Osteoblast (primary cell): ENCODE data around the gene SNRK. TPM values are rescaled to one million over a fixed set of nuclear protein-coding genes. Genes with fewer than 3 reads are reported as not detected.

Experiments
- DNase-seq: peaks from one replicate; pipeline ENCODE4 v3.0.0; 2011; ENCODE audit warnings: low spot score, mixed read lengths; ENCODE audit not compliant: insufficient read length; ENCODE audit errors: missing footprints
- H2AFZ ChIP-seq: 2 replicates; pipeline ENCODE4 v1.6.0; 2011; ENCODE audit warnings: mild to moderate bottlenecking, low read length
- H3K27ac ChIP-seq: 2 replicates; pipeline ENCODE4 v1.5.1; 2011; ENCODE audit warnings: mild to moderate bottlenecking, low read depth, low read length, moderate library complexity
- H3K27me3 ChIP-seq: 2 replicates; pipeline ENCODE4 v1.6.0; 2012; ENCODE audit warnings: mild to moderate bottlenecking, control low read depth, inconsistent platforms, low read length, moderate library complexity; ENCODE audit not compliant: insufficient read depth
- H3K36me3 ChIP-seq: 2 replicates; pipeline ENCODE4 v1.5.1; 2011; ENCODE audit warnings: mild to moderate bottlenecking, low read length, control low read depth, moderate library complexity; ENCODE audit not compliant: insufficient read depth
- H3K4me1 ChIP-seq: 2 replicates; pipeline ENCODE4 v1.5.1; 2011; ENCODE audit warnings: mild to moderate bottlenecking, low read length, control low read depth, moderate library complexity; ENCODE audit not compliant: insufficient read depth
- H3K4me2 ChIP-seq: 2 replicates; pipeline ENCODE4 v1.6.0; 2011; ENCODE audit warnings: mild to moderate bottlenecking, low read length; ENCODE audit not compliant: insufficient read depth
- H3K4me3 ChIP-seq: fragments of 200-600 bp; sonication (generic); 3 replicates; pipeline ENCODE4 v1.5.1; 2012; ENCODE audit warnings: mild to moderate bottlenecking, low read length, inconsistent platforms; ENCODE audit not compliant: insufficient read depth
- H3K79me2 ChIP-seq: 2 replicates; pipeline ENCODE4 v1.6.0; 2012; ENCODE audit warnings: mild to moderate bottlenecking, low read length, control low read depth, inconsistent platforms; ENCODE audit not compliant: insufficient read depth
- H3K9me3 ChIP-seq: 2 replicates; pipeline ENCODE4 v1.5.1; 2011; ENCODE audit warnings: low read depth, low read length, control low read depth
- H4K20me1 ChIP-seq: 2 replicates; pipeline ENCODE4 v1.6.0; 2012; ENCODE audit warnings: mild to moderate bottlenecking, low read length, control low read depth; ENCODE audit not compliant: insufficient read depth
- total RNA-seq: library from RNA; depleted of rRNA; stranded (reverse); fragments of >200 nt; gene quantifications from 2 replicates; pipeline ENCODE4 v1.2.3, GENCODE V29; 2012
- TF ChIP-seq, protein P1 (sequence below): IDR thresholded peaks from 2 replicates; pipeline ENCODE4 v1.5.1; 2011; ENCODE audit warnings: mild to moderate bottlenecking, low read depth, low read length, moderate library complexity; ENCODE audit errors: extremely low read depth

The SNRK gene, protein sequence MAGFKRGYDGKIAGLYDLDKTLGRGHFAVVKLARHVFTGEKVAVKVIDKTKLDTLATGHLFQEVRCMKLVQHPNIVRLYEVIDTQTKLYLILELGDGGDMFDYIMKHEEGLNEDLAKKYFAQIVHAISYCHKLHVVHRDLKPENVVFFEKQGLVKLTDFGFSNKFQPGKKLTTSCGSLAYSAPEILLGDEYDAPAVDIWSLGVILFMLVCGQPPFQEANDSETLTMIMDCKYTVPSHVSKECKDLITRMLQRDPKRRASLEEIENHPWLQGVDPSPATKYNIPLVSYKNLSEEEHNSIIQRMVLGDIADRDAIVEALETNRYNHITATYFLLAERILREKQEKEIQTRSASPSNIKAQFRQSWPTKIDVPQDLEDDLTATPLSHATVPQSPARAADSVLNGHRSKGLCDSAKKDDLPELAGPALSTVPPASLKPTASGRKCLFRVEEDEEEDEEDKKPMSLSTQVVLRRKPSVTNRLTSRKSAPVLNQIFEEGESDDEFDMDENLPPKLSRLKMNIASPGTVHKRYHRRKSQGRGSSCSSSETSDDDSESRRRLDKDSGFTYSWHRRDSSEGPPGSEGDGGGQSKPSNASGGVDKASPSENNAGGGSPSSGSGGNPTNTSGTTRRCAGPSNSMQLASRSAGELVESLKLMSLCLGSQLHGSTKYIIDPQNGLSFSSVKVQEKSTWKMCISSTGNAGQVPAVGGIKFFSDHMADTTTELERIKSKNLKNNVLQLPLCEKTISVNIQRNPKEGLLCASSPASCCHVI
- 23.3 and 26.1 TPM in 2 replicates for total RNA-seq

DNA sequence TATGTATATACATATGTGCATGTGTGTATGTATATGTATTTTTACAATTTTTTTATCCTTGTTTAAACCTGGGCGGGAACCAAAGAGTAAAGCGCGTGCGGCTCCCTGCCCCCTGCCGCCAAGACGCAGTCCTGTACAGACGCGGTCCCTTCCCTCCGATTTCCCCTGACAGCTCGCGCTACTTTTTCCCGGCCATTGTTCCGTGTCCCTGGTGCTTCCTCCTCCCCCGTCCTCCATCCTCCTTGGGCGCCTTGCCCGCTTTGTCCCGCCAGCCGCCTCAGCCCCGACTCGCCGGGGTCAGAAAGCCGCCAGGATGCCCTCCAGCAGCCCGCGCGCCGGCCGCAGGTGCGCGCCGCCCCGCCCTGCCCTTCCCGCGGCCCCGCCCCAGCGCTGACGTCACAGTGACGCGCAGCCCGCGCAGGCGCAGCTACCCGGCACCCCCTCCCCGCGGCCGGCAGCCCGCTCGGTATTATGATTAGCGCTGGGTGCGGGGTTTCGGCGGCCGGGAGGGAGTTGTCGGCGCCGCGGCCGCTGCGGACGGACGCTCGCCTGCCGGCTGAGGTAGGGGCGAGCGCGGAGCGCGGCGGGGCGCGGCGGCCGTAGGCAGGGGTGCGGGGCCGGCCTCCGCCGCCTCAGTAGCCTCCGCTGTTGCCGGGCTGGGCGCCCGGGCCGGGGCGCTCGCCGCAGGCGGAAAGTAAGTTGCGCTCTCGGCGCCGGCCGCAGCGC is at the start of gene SNRK:
Gene SNRK, plus strand, starts transcription at position 426 of the 726 bp plus-strand sequence. CDS start 16,664 bp downstream, outside the sequence.
- H3K79me2 ChIP-seq = peaks cover 44% of the 10 kb centered on the region
- peaks cover 22% of the 10 kb centered on the region for H3K4me1 ChIP-seq
- peaks cover 4% of the 10 kb centered on the region for H3K36me3 ChIP-seq
- H3K4me3 ChIP-seq = peak within 1 kb of the TSS; percentile 82
- H3K4me2 ChIP-seq = peak within 1 kb of the TSS; percentile 97
- TF ChIP-seq, protein P1, sequence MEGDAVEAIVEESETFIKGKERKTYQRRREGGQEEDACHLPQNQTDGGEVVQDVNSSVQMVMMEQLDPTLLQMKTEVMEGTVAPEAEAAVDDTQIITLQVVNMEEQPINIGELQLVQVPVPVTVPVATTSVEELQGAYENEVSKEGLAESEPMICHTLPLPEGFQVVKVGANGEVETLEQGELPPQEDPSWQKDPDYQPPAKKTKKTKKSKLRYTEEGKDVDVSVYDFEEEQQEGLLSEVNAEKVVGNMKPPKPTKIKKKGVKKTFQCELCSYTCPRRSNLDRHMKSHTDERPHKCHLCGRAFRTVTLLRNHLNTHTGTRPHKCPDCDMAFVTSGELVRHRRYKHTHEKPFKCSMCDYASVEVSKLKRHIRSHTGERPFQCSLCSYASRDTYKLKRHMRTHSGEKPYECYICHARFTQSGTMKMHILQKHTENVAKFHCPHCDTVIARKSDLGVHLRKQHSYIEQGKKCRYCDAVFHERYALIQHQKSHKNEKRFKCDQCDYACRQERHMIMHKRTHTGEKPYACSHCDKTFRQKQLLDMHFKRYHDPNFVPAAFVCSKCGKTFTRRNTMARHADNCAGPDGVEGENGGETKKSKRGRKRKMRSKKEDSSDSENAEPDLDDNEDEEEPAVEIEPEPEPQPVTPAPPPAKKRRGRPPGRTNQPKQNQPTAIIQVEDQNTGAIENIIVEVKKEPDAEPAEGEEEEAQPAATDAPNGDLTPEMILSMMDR = no peak
- peak within 1 kb of the TSS; percentile 92 for H2AFZ ChIP-seq
- H4K20me1 ChIP-seq = peaks cover 10% of the 10 kb centered on the region
- no peaks in the 10 kb centered on the region for H3K9me3 ChIP-seq
- DNase-seq = peak; percentile 99
- peak within 1 kb of the TSS; percentile 70 for H3K27ac ChIP-seq
- H3K27me3 ChIP-seq = peaks cover 18% of the 10 kb centered on the region

DNA sequence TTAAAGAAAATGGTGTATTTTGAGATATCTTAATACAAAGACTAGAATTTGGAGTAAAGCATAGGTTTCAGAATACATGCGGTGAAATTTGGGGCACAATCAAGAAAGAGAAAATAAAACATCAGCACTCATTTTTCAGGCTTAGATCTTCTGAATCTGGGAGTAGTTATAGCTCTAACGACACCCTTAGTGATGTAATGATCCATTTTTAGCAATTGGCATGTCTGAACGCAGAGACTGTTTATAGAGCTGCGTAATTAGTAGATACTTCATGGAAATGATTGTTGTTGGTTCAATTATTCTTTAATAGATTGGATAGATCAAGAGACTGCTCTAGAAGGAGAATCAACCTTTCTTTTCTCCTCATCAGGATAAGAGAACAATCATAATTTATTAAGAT is 47.5 kb upstream of the SNRK start:
- H4K20me1 ChIP-seq = no peaks in the 10 kb centered on the region
- H3K4me1 ChIP-seq = no peaks in the 10 kb centered on the region
- H3K4me2 ChIP-seq = no peak overlapping the region
- TF ChIP-seq, protein P1 = no peak
- no peak for DNase-seq
- H3K27me3 ChIP-seq = no peaks in the 10 kb centered on the region
- no peaks in the 10 kb centered on the region for H3K36me3 ChIP-seq
- peaks cover 2% of the 10 kb centered on the region for H3K9me3 ChIP-seq
- no peak overlapping the region for H2AFZ ChIP-seq
- no peaks in the 10 kb centered on the region for H3K79me2 ChIP-seq
- H3K27ac ChIP-seq = no peak overlapping the region
- H3K4me3 ChIP-seq = no peak overlapping the region

DNA sequence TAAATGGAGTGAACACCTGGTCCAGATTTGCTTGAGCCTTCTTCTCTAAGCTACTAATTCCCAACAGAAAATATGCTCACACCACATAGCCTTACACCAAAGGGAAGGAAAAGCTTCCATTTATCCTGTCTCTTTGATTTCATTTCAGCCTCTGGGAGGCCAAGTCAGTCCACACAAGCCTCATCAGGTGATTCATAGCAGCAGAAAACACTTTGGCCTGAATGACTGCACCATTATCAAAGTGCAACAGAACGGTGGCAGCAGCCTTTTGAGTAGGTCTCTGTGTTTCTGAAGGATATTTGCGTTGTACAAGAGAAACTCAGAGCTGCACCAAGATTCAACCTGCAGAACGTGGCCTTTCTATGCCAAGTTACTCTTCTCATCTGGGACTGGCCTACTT is 46.6 kb upstream of the SNRK start:
- H3K36me3 ChIP-seq = no peaks in the 10 kb centered on the region
- peaks cover 2% of the 10 kb centered on the region for H3K9me3 ChIP-seq
- peaks cover 3% of the 10 kb centered on the region for H3K27me3 ChIP-seq
- H3K79me2 ChIP-seq = no peaks in the 10 kb centered on the region
- H3K4me1 ChIP-seq = no peaks in the 10 kb centered on the region
- H2AFZ ChIP-seq = no peak overlapping the region
- H3K4me3 ChIP-seq = no peak overlapping the region
- H4K20me1 ChIP-seq = no peaks in the 10 kb centered on the region
- H3K4me2 ChIP-seq = no peak overlapping the region
- no peak overlapping the region for H3K27ac ChIP-seq
- TF ChIP-seq, protein P1 = no peak
- DNase-seq = no peak
